ENCODE data around the gene TMEM92.
"Not testable (repeated sequence)": the region's sequence is repeated elsewhere in the genome, so short reads cannot be mapped to it uniquely, and the experiment has no call there.

Gene TMEM92

DNA sequence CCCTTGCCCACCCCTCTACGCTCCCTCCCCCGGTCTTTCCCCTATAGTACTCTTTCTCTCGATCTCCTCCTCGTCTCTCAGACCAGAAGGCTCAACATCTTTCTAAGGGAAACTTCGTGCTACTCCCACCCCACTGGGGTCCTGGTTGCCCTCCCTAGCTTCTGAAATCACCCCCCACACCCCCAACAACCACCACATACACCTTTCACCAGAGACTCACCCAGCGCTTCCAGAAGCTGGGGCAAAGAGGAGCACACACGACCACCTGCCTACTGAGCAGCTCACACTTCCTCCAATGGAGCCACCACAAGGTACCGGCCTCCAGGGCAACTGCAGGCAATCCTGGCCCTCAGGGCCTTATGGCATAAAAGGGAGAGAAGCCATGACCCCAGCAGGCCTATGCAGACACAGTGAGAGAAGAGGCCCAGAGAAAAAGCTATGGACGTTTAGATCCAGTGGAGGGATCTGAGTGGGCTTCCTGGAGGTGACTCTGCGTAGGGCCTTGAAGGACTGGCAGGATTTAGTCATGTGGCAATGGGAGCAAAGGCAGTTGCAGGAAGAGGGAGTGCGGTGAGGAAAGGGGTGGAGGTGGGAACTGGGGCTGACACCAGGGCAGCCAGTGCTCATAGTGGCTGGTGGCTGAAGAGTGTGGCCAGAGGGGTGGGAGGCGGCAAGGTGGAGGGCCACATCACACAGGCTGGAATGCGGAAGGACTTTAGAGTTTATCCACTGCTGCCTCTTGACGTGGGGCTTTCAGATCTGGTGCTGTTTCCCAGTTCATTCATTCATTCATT, 12.1 kb upstream of the TMEM92 start:
- DNase-seq: no peak

- no peak for DNase-seq
Observed at GRCh38 chr17:50263331-50264262, 10.7 kb upstream of the TMEM92 start.

DNA sequence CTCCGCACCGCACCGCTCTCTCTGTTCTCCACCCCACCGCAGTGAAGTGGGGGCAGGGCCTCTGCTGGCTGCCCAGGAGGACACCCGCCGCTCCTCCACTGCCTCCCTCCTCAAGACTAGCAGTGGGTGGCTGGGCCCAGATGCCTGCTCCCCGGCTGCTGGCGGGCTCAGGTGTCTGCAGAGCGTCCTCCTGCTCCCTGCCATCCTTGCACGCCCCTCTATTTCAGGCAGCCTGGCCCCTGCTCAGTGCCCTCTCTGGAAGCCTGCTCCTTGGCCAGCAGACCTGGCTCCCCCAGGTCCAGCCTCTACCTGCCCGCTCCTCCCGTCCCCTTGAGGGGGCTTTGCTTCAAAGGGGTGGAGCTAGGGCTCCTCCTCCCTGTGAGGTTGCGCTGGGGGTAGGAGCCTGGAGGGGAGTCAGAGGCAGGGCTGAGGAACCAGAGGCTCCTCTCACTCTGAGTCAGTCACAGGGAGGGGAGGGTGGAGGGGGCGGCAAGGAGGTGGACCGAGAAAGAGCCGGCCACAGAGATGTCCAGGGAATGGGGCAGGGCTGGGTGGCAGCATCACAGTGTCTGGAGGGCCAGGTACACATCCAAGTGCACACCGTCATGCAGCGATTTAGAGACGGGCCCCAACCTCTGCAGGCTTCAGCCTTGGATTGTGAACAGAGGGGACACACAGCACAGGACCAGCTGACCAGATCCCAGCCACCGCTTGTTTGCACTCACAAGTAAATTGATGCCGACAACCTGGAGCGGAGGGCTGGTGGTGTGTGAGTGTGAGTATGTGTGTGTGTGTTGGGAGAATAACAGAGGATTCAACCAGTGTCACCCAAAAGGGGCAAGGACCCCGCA, 9.8 kb upstream of the TMEM92 start:
- no peak for DNase-seq

GRCh38 chr17:50265212-50265611, 9.1 kb upstream of the TMEM92 start:
- no peak for DNase-seq

DNA sequence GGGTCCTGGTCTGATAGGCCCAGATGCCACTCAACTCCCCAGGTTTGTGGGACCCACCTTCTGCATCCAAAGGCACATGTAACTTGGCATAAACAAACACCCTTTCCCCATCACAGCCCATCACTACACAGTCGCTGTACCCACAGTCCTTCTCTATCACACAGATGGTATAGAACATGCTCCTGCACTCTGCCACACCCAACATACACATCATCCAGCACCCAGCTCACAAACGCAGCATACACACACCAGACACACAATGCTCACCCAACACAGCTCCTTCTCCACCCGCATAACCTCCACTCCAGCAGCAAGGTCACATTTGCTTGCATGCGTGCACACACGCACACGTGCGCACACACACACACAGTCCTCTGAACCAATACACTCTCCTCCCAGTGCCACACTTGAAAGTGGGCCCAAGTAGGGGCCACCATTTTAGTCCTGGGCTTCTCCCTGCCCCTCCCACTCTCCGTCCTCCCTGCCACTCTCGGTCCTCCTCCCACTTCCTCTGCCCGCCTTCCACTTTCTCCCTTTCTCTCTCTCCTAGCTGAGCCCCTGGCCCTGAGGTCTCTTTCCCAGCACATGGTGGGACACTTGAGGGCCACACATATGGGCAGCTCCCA, 8.5 kb upstream of the TMEM92 start:
- DNase-seq: no peak

- no peak for DNase-seq
Observed at GRCh38 chr17:50266384-50267073, 7.7 kb upstream of the TMEM92 start.

GRCh38 chr17:50267074-50267841, 7.0 kb upstream of the TMEM92 start:
- DNase-seq: no peak

DNA sequence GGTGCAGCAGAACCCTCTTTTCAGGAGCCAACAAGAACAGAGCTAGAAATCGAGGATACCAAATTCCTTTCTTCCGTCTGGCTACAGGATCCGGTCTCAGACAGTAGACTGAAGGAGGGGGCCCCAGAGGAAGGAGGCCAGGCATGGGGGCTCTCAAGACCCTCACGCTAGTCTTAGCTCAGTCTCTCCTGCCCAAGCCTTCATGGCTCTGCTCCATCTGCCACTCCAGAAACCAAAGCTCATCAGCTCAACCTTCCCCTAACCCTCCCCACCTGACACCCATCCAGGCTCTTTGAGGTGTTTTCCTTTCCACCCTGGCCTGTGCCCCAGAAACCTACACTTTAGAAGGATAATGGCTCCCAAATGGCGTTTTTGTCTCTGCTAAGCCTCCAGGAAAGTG, 6.2 kb upstream of the TMEM92 start:
- DNase-seq: no peak

DNA sequence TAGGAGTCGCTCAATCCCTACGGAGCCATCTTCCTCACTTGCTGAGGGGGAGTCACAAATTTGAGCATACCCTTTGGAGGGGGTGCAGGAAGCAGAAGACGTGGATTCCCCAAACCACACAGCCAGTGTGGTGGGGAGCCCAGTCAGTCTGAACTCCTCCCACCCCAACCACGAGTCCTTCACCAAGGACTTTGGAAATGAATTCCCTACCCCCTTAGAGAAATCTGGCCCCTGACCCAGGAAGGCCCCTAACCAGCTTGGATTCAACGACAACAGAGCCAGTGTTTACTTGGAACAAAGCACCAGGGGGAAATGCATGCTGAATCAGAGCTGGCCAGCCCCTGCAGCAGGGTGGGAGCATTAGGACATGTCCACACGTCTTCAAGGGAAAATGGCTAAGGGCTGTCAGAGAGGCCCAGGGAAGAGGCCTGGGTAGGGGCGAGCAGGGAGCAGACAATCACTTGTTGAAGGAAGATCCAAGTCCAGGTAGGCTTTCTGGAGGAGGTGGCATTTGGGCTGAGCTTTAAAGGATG, 5.5 kb upstream of the TMEM92 start:
- no peak for DNase-seq

- DNase-seq: peak; percentile 13
Observed at GRCh38 chr17:50269477-50270434, 4.5 kb upstream of the TMEM92 start.

GRCh38 chr17:50270435-50271362, 3.6 kb upstream of the TMEM92 start:
- no peak for DNase-seq

DNA sequence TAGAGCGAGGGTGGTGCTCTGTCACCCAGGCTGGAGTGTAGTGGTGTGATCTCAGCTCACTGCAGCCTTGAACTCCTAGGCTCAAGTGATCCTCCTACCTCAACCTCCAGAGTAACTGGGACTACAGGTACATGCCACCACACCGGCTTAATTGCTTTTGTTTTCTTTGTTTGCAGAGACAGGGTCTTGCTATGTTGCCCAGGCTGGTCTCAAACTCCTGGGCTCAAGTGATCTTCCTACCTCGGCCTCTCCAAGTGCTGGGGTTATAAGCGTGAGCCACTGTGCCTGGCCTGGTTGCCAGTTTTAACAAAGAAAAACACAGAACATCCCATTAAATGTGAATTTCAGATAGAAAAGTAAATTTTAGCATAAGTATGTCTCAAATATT, 2.9 kb upstream of the TMEM92 start:
- DNase-seq: not testable (repeated sequence)

GRCh38 chr17:50272246-50272645, 2.0 kb upstream of the TMEM92 start:
- no peak for DNase-seq

GRCh38 chr17:50272711-50273653, 1.3 kb upstream of the TMEM92 start:
- peak; percentile 31 for DNase-seq

DNA sequence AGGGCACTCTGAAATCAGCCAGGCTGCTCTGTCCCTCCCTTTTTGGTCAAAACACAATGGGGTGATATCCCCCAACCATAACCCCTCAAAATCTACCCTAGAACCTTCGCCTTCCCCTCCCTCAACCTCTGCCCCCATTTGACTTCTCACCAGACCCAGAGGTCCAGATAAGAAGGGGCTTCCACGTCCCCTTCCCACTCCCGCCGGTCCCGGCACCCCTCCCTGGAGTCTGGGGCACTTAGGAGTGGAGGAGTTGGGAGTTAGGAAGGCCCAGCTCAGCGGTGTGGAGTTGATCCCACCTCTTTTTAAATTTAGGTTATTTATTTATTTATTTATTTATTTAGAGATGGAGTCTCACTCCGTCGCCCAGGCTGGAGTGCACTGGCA, 619 bp upstream of the TMEM92 start:
- DNase-seq: no peak

- no peak for DNase-seq
Observed at GRCh38 chr17:50274897-50275221, 593 bp downstream of the TMEM92 start.

DNA sequence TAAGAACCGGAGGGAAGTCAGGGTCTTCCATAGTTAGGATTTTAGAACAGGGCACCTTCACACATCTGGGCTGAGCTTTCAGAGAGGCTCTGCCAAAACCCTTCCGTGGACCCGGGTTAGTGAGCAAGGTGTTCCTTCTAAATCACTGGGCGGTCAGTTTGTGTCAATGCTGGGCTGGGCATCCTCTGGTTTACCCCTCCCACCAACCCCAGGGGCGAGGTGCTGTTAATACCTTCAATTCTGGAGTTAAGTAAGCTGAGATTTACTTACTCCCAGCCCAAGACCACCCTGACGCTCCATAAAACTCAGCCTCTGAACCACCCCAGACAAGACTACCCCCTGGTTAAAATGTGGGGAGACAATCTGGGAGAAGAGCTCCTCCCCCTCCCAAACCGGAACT, 1.0 kb downstream of the TMEM92 start:
- no peak for DNase-seq
